Measurements from ENCODE around the gene ADAMTS15.

DNA sequence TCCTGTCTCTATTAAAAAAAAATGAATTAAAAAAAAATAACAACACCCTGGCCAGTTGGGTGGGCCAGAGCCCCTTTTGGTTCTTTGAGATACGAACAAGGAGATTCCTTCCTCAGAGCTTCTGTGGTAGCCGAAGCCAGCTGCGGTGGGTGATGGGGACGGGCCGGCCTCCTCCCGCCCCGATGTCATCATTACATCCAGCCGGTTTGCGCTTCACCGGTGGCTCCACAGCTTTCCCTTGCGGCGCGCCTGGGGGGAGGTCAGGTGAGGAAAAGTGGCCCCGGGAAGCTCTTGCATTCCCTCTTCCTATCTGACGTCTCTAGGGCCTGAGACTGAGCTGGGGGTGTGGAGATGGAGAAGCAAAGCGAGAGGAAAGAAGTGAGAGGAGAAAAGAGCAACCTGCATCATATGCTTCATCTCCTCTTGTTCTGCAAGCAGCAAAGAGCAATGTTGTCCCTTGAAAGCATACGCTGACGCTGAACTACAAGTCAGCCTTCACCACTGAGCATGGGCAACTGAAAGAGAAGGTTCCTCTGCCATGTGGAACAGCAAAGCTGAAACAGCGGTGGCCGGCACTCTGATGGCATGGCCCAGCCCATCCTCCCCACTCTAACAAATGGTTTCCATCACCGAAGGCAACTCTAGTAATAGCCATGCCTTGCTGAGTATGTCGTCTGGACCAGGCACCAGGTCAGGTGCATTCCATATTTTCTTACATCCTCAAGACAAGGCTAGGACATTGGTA lies 26.0 kb upstream of the ADAMTS15 start:
- TF ChIP-seq, protein P1, sequence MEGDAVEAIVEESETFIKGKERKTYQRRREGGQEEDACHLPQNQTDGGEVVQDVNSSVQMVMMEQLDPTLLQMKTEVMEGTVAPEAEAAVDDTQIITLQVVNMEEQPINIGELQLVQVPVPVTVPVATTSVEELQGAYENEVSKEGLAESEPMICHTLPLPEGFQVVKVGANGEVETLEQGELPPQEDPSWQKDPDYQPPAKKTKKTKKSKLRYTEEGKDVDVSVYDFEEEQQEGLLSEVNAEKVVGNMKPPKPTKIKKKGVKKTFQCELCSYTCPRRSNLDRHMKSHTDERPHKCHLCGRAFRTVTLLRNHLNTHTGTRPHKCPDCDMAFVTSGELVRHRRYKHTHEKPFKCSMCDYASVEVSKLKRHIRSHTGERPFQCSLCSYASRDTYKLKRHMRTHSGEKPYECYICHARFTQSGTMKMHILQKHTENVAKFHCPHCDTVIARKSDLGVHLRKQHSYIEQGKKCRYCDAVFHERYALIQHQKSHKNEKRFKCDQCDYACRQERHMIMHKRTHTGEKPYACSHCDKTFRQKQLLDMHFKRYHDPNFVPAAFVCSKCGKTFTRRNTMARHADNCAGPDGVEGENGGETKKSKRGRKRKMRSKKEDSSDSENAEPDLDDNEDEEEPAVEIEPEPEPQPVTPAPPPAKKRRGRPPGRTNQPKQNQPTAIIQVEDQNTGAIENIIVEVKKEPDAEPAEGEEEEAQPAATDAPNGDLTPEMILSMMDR (IDR thresholded peaks at IDR 0.05), result no peak
- TF ChIP-seq POLR2A (IDR thresholded peaks at IDR 0.05), result no peak

All from heart left ventricle (tissue), 13 donors.